Adipocyte (in vitro differentiated cells): ENCODE data around the gene SLC6A7.

ENCODE experiments used
- DNase-seq: peaks from one replicate; pipeline ENCODE4 v3.0.0-alpha.2; 2015; ENCODE audit warnings: low read depth
- H3K27me3 ChIP-seq: replicated peaks from 2 replicates; pipeline ENCODE4 v1.7.0; 2013; ENCODE audit warnings: mild to moderate bottlenecking, low read length, moderate library complexity; ENCODE audit not compliant: control insufficient read depth, insufficient read depth
- H3K36me3 ChIP-seq: 2 replicates; pipeline ENCODE4 v1.7.0; 2013; ENCODE audit warnings: low read length, mild to moderate bottlenecking, moderate library complexity; ENCODE audit not compliant: control insufficient read depth, insufficient read depth, severe bottlenecking
- H3K4me1 ChIP-seq: 2 replicates; pipeline ENCODE4 v1.7.0; 2013; ENCODE audit warnings: mild to moderate bottlenecking, low read length, moderate library complexity; ENCODE audit not compliant: control insufficient read depth, insufficient read depth
- H3K4me3 ChIP-seq: 2 replicates; pipeline ENCODE4 v1.7.0; 2013; ENCODE audit warnings: mild to moderate bottlenecking, low read length, moderate library complexity
- H3K9ac ChIP-seq: 2 replicates; pipeline ENCODE4 v1.7.0; 2013; ENCODE audit warnings: mild to moderate bottlenecking, low read length, moderate library complexity
- H3K9me3 ChIP-seq: 2 replicates; pipeline ENCODE4 v1.7.0; 2013; ENCODE audit warnings: mild to moderate bottlenecking, low read length, moderate library complexity; ENCODE audit not compliant: control insufficient read depth

The SLC6A7 gene

DNA sequence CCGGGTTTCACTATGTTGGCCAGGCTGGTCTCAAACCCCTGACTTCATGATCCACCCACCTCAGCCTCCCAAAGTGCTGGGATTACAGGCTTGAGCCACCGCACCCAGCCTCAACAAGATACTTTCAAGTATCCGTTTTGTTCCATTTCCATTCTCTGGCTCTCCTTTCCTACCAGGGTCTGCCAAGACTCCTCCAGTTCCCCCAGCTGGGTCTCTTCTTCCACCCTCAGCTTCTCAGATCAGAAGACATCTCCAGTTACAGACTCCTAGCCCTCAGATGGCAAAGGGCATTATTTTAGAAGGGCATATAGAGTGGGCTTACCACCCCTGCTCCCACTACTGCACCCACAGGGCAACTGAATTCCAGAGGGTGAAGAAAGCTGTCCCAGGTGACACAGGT, 32.7 kb upstream of the SLC6A7 start:
- DNase-seq: no peak
- no peaks in the 10 kb centered on the region for H3K27me3 ChIP-seq
- peak overlapping the region; percentile 71 for H3K9ac ChIP-seq
- H3K4me3 ChIP-seq: no peak overlapping the region
- peaks cover 12% of the 10 kb centered on the region for H3K36me3 ChIP-seq
- H3K4me1 ChIP-seq: peaks cover 70% of the 10 kb centered on the region
- no peaks in the 10 kb centered on the region for H3K9me3 ChIP-seq

GRCh38 chr5:150158170-150158949, 31.5 kb upstream of the SLC6A7 start:
- H3K9me3 ChIP-seq: no peaks in the 10 kb centered on the region
- H3K4me3 ChIP-seq: peak overlapping the region; percentile 35
- peak overlapping the region; percentile 71 for H3K9ac ChIP-seq
- peaks cover 2% of the 10 kb centered on the region for H3K36me3 ChIP-seq
- H3K4me1 ChIP-seq: peaks cover 62% of the 10 kb centered on the region
- DNase-seq: peak; percentile 79
- no peaks in the 10 kb centered on the region for H3K27me3 ChIP-seq

DNA sequence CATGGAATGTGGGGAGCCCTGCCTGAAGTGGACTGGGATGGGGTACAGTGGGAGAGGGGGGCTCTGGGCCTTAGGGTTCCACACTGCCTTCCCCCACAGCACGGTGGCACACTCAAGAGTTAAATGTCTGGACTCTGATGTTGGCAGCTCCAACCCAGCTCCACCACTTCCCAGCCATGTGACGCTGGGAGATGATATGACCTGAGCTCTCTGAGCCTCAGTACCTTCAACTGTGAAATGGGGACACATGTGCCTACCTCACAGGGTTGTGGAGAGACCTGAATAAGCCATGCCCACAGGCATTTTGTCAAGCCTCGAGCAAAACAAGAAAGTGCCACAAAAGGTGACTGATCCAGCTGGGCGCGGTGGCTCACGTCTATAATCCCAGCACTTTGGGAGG, 30.8 kb upstream of the SLC6A7 start:
- Histone ChIP-seq H3K4me3 (peak overlapping the region; percentile 35), H3K36me3 (no peaks in the 10 kb centered on the region), H3K9ac (peak overlapping the region; percentile 71), H3K4me1 (peaks cover 63% of the 10 kb centered on the region), H3K9me3 (no peaks in the 10 kb centered on the region), H3K27me3 (no peaks in the 10 kb centered on the region)
- no peak for DNase-seq

- Histone ChIP-seq H3K4me1 (peaks cover 68% of the 10 kb centered on the region), H3K36me3 (no peaks in the 10 kb centered on the region), H3K9me3 (no peaks in the 10 kb centered on the region), H3K4me3 (no peak overlapping the region), H3K27me3 (no peaks in the 10 kb centered on the region), H3K9ac (peak overlapping the region; percentile 77)
- peak; percentile 67 for DNase-seq
Observed at GRCh38 chr5:150159741-150160179, 30.1 kb upstream of the SLC6A7 start.

- Histone ChIP-seq H3K9ac (peak overlapping the region; percentile 77), H3K4me1 (peaks cover 69% of the 10 kb centered on the region), H3K9me3 (no peaks in the 10 kb centered on the region)
Observed at GRCh38 chr5:150160448-150161081, 29.3 kb upstream of the SLC6A7 start.

GRCh38 chr5:150161242-150162141, 28.4 kb upstream of the SLC6A7 start:
- Histone ChIP-seq H3K9me3 (no peaks in the 10 kb centered on the region), H3K4me1 (peaks cover 64% of the 10 kb centered on the region), H3K27me3 (no peaks in the 10 kb centered on the region), H3K9ac (peak overlapping the region; percentile 77), H3K4me3 (no peak overlapping the region), H3K36me3 (no peaks in the 10 kb centered on the region)
- DNase-seq: peak; percentile 88

More at GRCh38 chr5:150160448-150161081, 29.3 kb upstream of the SLC6A7 start:
- no peak for DNase-seq
- no peak overlapping the region for H3K4me3 ChIP-seq
- no peaks in the 10 kb centered on the region for H3K27me3 ChIP-seq
- H3K36me3 ChIP-seq: no peaks in the 10 kb centered on the region

DNA sequence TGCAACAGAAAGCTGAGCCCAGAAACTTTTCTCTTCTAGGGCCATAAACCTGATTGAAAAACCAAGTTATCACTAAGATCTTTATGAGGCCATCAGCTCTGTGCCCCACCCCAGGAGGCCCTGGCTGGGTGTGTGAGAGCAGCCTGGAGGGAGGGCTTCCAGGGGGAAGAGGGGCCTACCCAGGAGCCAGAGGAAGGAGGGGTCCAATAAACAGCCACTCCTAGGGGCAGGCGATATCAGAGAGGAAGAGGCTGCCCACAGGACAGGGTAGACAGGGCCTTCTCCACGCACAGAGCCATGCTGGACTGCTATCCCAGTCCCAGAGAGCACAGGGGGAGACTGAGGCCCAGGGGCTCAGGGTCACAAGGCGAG, 27.7 kb upstream of the SLC6A7 start:
- peaks cover 63% of the 10 kb centered on the region for H3K4me1 ChIP-seq
- H3K4me3 ChIP-seq: no peak overlapping the region

GRCh38 chr5:150163035-150163434, 26.8 kb upstream of the SLC6A7 start:
- no peak for DNase-seq
- H3K4me1 ChIP-seq: peaks cover 54% of the 10 kb centered on the region

More for the DNA sequence above, 27.7 kb upstream of the SLC6A7 start:
- H3K27me3 ChIP-seq: no peaks in the 10 kb centered on the region
- H3K9ac ChIP-seq: peak overlapping the region; percentile 34
- no peaks in the 10 kb centered on the region for H3K36me3 ChIP-seq
- no peak for DNase-seq
- H3K9me3 ChIP-seq: no peaks in the 10 kb centered on the region

DNA sequence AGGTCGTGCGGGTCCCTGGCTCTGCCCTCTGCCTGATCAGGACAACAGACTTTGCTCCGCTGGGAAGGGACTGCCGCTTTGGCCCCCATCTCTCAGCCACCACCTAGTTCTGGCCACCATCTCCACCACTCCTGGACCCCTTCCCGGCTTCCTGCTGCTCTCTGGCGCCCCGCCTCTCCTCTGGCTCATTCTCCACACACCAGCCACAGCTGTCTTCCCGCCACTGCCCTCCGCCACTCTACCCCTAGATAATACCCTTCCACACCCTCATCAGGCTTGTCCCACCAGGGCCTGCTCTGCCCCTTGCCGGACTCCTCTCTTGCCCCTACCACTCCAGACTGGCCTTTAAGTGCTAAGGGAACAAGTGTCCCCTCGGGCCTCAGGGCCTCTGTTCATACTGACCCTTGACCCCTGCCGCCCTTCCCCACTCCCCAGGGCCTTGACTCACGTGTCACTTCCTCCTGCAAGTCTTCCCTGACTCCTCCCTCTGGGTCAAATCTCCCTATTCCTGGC, 26.3 kb upstream of the SLC6A7 start:
- Histone ChIP-seq H3K4me3 (no peak overlapping the region), H3K9ac (peak overlapping the region; percentile 50), H3K9me3 (no peaks in the 10 kb centered on the region), H3K4me1 (peaks cover 48% of the 10 kb centered on the region), H3K36me3 (no peaks in the 10 kb centered on the region), H3K27me3 (peaks cover 2% of the 10 kb centered on the region)
- no peak for DNase-seq

More at GRCh38 chr5:150163035-150163434, 26.8 kb upstream of the SLC6A7 start:
- Histone ChIP-seq H3K4me3 (no peak overlapping the region), H3K27me3 (no peaks in the 10 kb centered on the region), H3K9ac (peak overlapping the region; percentile 50), H3K9me3 (no peaks in the 10 kb centered on the region), H3K36me3 (no peaks in the 10 kb centered on the region)

GRCh38 chr5:150164211-150164980, 25.5 kb upstream of the SLC6A7 start:
- DNase-seq: no peak
- Histone ChIP-seq H3K9me3 (no peaks in the 10 kb centered on the region), H3K36me3 (no peaks in the 10 kb centered on the region), H3K9ac (peak overlapping the region; percentile 50), H3K4me3 (no peak overlapping the region), H3K4me1 (peaks cover 41% of the 10 kb centered on the region), H3K27me3 (peaks cover 4% of the 10 kb centered on the region)
